MM.1S (cell line): ENCODE data around the gene ERCC2.

Experiments
- DNase-seq: peaks from one replicate; pipeline ENCODE4 v3.0.0-alpha.2; 2015
- H2AFZ ChIP-seq: fragments of 300-600 bp; sonication (generic); 2 replicates; pipeline ENCODE4 v1.6.0; 2016; ENCODE audit warnings: antibody characterized with exemption, low read length
- H3F3A ChIP-seq: fragments of 300-600 bp; sonication (generic); 2 replicates; pipeline ENCODE4 v1.6.1; 2016; ENCODE audit warnings: mild to moderate bottlenecking, antibody characterized with exemption, low read length, moderate library complexity, mixed read lengths; ENCODE audit not compliant: insufficient read depth
- H3K27ac ChIP-seq: fragments of 300-600 bp; sonication (generic); 2 replicates; pipeline ENCODE4 v1.5.1; 2016; ENCODE audit warnings: mild to moderate bottlenecking, low read length
- H3K27me3 ChIP-seq: fragments of 300-600 bp; sonication (generic); replicated peaks from 2 replicates; pipeline ENCODE4 v1.6.0; 2016; ENCODE audit warnings: low read length; ENCODE audit not compliant: insufficient read depth
- H3K36me3 ChIP-seq: fragments of 300-600 bp; sonication (generic); replicated peaks from 2 replicates; pipeline ENCODE4 v1.6.1; 2016; ENCODE audit warnings: mild to moderate bottlenecking, low read length, mixed read lengths; ENCODE audit not compliant: insufficient read depth
- H3K4me1 ChIP-seq: fragments of 300-600 bp; sonication (generic); 2 replicates; pipeline ENCODE4 v1.6.1; 2016; ENCODE audit warnings: low read length, mixed read lengths
- H3K4me2 ChIP-seq: fragments of 300-600 bp; sonication (generic); 2 replicates; pipeline ENCODE4 v1.6.0; 2016; ENCODE audit warnings: low read depth, low read length
- H3K4me3 ChIP-seq: fragments of 300-600 bp; sonication (generic); 2 replicates; pipeline ENCODE4 v1.5.1; 2016; ENCODE audit warnings: low read length, mixed read lengths
- H3K79me2 ChIP-seq: fragments of 300-600 bp; sonication (generic); 2 replicates; pipeline ENCODE4 v1.6.1; 2016; ENCODE audit warnings: mixed run types, low read length, mixed read lengths
- H3K9ac ChIP-seq: fragments of 300-600 bp; sonication (generic); 2 replicates; pipeline ENCODE4 v1.6.1; 2016; ENCODE audit warnings: low read length, mixed read lengths
- H3K9me2 ChIP-seq: fragments of 300-600 bp; sonication (generic); replicated peaks from 2 replicates; pipeline ENCODE4 v1.6.1; 2016; ENCODE audit warnings: mild to moderate bottlenecking, low read length, mixed read lengths; ENCODE audit not compliant: insufficient read depth
- H3K9me3 ChIP-seq: fragments of 300-600 bp; sonication (generic); replicated peaks from 2 replicates; pipeline ENCODE4 v1.6.1; 2016; ENCODE audit warnings: mild to moderate bottlenecking, low read length, mixed read lengths; ENCODE audit not compliant: insufficient read depth
- H4K20me1 ChIP-seq: fragments of 300-600 bp; sonication (generic); 2 replicates; pipeline ENCODE4 v1.6.1; 2016; ENCODE audit warnings: mild to moderate bottlenecking, low read length, moderate library complexity, mixed read lengths; ENCODE audit not compliant: insufficient read depth
- EZH2 ChIP-seq: fragments of 300-600 bp; sonication (generic); optimal IDR thresholded peaks from 2 replicates; pipeline ENCODE3; 2017; ENCODE audit warnings: low read depth, mild to moderate bottlenecking, antibody characterized with exemption, low read length, mixed read lengths
- EZH2phosphoT487 ChIP-seq: fragments of 300-600 bp; sonication (generic); IDR thresholded peaks from 2 replicates; pipeline ENCODE4 v1.6.1; 2018; ENCODE audit warnings: antibody characterized with exemption, low read length
- TF ChIP-seq, protein P1 (sequence below): fragments of 300-600 bp; sonication (generic); IDR thresholded peaks from 2 replicates; pipeline ENCODE4 v1.5.1; 2016; ENCODE audit warnings: antibody characterized with exemption, low read length, mixed read lengths

Gene ERCC2

DNA sequence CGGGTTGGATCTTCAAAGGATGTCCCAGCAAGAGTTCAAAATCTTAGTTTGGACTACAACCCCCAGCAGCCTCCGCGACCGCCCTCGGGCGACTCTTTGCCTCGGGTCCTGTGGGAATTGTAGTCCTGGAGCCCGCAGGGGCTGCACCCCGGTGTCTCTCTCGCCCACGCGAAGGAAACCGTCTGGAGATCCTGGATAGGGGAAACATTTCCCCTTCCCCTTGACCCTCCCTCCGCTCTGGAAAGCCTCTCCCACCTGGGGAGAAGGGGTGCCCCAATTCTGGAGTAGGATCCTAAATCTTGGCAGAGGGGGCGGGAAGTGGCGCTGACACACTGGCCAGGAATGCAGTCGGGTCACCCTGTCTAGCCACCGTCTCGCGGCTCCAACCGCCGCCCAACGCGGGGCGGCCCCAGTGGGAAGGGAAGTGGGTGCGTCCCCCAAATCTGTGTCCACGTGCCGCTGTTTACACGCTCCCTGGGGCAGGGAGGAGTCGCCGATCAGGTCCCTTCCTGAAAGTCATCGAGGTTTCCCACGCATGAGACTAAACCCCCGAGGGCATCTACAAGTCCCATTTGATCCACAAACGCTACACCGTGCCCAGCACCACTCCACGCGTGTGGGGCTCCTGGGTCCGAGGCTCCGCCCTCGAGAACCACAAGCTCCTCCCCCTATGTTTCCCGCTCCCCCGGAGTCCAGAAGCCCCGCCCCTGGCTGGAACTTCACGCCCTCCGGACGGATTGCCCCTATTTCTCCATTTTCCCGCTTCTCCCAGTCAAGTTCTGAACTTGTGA, 35.3 kb upstream of the ERCC2 start:
- peak overlapping the region; percentile 75 for H3K27ac ChIP-seq
- peak; percentile 85 for DNase-seq
- peak overlapping the region; percentile 98 for H3K4me2 ChIP-seq
- no peaks in the 10 kb centered on the region for H3K9me2 ChIP-seq
- H3K4me3 ChIP-seq: peak overlapping the region; percentile 95
- H3K9ac ChIP-seq: peak overlapping the region; percentile 89
- H3K36me3 ChIP-seq: no peaks in the 10 kb centered on the region
- H2AFZ ChIP-seq: peak overlapping the region; percentile 93
- H3K4me1 ChIP-seq: no peaks in the 10 kb centered on the region
- H3K27me3 ChIP-seq: no peaks in the 10 kb centered on the region
- TF ChIP-seq, protein P1, sequence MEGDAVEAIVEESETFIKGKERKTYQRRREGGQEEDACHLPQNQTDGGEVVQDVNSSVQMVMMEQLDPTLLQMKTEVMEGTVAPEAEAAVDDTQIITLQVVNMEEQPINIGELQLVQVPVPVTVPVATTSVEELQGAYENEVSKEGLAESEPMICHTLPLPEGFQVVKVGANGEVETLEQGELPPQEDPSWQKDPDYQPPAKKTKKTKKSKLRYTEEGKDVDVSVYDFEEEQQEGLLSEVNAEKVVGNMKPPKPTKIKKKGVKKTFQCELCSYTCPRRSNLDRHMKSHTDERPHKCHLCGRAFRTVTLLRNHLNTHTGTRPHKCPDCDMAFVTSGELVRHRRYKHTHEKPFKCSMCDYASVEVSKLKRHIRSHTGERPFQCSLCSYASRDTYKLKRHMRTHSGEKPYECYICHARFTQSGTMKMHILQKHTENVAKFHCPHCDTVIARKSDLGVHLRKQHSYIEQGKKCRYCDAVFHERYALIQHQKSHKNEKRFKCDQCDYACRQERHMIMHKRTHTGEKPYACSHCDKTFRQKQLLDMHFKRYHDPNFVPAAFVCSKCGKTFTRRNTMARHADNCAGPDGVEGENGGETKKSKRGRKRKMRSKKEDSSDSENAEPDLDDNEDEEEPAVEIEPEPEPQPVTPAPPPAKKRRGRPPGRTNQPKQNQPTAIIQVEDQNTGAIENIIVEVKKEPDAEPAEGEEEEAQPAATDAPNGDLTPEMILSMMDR: no peak
- TF ChIP-seq EZH2phosphoT487: no peak
- no peak for TF ChIP-seq EZH2
- H3K79me2 ChIP-seq: peaks cover 28% of the 10 kb centered on the region
- no peaks in the 10 kb centered on the region for H3F3A ChIP-seq
- H3K9me3 ChIP-seq: no peaks in the 10 kb centered on the region
- H4K20me1 ChIP-seq: no peaks in the 10 kb centered on the region

DNA sequence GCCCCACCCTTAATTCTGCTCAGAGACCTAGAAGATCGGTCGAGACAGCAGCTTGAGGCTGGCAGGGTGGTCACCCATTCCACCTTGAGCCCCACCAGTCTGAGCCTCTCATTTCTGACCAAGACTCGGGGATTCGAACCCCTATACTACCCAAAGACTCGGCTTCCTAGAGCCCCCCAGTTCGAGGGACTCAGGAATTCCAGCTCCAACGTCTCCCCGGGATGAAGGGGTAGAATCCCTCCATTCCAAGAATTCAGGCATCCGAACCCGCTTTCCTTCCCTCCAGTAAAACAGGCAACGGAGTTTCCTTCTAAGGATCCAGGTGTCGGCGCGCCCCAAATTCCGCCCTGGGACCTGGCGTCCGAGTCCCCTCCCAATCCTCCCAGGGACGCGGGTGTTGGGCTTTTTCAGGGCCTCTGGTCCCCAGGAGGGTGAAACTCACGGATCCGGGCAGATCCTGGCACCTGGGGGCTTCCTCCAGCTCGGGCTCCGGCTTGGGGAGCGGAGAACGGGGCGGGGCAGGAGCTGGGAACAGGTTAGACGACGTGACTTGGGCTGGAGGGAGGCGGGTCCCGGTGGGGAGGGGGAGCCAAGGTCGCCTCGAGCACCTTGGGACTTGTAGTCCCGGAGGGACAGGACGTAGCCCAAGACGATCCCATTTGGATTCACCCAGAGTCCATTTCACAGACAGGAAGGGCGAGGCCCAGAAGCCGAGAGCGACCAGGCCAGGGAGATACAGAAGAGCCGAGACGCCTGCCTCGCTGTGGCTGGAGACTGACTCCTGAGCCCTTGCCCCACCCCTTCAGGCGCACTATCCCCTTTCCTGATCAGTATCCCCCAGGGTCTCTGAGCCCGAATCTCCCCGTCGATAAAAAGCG, 34.4 kb upstream of the ERCC2 start, which contains the start of gene PPP1R13L:
Gene PPP1R13L, minus strand, starts transcription at position 513 of the 878 bp plus-strand sequence. CDS start 6,751 bp downstream, outside the sequence.
- TF ChIP-seq, protein P1: no peak
- TF ChIP-seq EZH2phosphoT487 (no peak), EZH2 (no peak)
- Histone ChIP-seq H3K27me3 (no peaks in the 10 kb centered on the region), H3K9ac (peak within 1 kb of the TSS; percentile 89), H2AFZ (peak within 1 kb of the TSS; percentile 93), H3F3A (no peaks in the 10 kb centered on the region), H3K4me2 (peak within 1 kb of the TSS; percentile 98), H3K4me1 (no peaks in the 10 kb centered on the region), H3K9me3 (no peaks in the 10 kb centered on the region), H3K79me2 (peaks cover 28% of the 10 kb centered on the region), H3K4me3 (peak within 1 kb of the TSS; percentile 95), H3K36me3 (no peaks in the 10 kb centered on the region), H3K27ac (peak within 1 kb of the TSS; percentile 75; the same call in 1 of the 2 replicates), H3K9me2 (no peaks in the 10 kb centered on the region), H4K20me1 (no peaks in the 10 kb centered on the region)
- peak; percentile 60 for DNase-seq

DNA sequence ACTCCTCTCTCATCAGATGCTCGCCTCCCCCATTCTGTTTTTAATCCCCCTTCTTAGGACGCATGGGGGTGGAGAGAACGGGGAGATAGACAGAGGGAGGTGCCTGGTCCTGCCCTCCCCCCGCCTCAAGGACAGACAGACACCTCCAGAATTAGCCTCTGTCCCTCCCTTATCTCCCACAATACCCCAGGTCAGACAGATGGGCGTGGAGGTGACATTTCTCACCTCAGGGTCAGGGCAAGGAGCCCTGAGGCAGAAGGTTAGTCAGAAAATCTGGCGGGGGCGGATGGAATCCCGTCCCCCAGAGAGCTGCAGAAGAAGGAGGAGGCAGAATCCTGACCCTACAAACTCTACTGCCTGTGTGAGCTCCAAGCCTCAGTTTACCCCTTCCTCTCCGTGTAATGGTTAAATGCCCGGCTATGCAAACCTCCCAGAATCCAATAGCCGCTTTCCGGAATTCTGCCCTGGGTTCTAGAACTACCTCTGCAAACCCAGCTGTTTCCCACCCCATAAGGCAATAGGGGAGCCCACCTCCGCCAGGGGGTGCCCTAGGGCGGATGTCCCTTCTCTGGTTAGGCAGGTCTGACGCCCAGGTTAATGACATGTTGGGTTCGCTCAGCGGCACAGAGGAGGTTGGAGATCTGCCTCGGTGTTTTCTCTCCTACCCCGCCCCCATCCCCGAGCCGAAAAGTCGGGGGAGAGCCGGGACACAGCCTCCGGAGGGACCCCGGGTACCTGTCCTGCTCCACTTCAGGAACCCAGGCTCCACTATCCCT, 33.6 kb upstream of the ERCC2 start:
- TF ChIP-seq EZH2phosphoT487 (no peak), EZH2 (no peak)
- TF ChIP-seq, protein P1: peak; percentile 75
- Histone ChIP-seq H2AFZ (peak overlapping the region; percentile 93), H3K4me3 (peak overlapping the region; percentile 95), H3K9me2 (no peaks in the 10 kb centered on the region), H3K79me2 (peaks cover 25% of the 10 kb centered on the region), H3K36me3 (no peaks in the 10 kb centered on the region), H4K20me1 (no peaks in the 10 kb centered on the region), H3K27me3 (no peaks in the 10 kb centered on the region), H3K9ac (peak overlapping the region; percentile 89; the same call in 1 of the 2 replicates), H3K27ac (no peak overlapping the region), H3K4me2 (peak overlapping the region; percentile 98), H3K4me1 (no peaks in the 10 kb centered on the region), H3F3A (no peaks in the 10 kb centered on the region), H3K9me3 (no peaks in the 10 kb centered on the region)
- DNase-seq: peak; percentile 76
